K562 (cell line): ENCODE data around the gene CACYBP. TPM values are rescaled to one million over a fixed set of nuclear protein-coding genes. Genes with fewer than 3 reads are reported as not detected.
A peak's percentile ranks its signal among the peaks of the same experiment; 100 is the strongest.

Experiments
- ATAC-seq: fragments of 200-7000 bp; cut with Tn5 transposase; 3 replicates; pipeline ENCODE4 v1.9.1; 2020; ENCODE audit warnings: moderate library complexity
- BruUV-seq: library from RNA; stranded (reverse); fragments of 400-500 nt; replicated peaks from 2 replicates; lab custom pipeline; 2021; lab: Mats Ljungman, UMichigan
- CTCF ChIA-PET: fragments of 300-600 bp; formaldehyde crosslinking; extraction: SDS; loops from one replicate; lab custom pipeline; 2021; ENCODE audit warnings: low intra/inter-chr PET ratio; lab: Yijun Ruan, JAX
- POLR2A ChIA-PET: fragments of 300-600, 350-650 bp; sonication (Branson Sonifier 250); formaldehyde crosslinking; extraction: SDS; loops from one replicate; lab custom pipeline; 2021; ENCODE audit warnings: antibody characterized with exemption, inconsistent platforms; lab: Yijun Ruan, JAX
- DNase-seq, 4 experiments: peaks; one replicate each; pipeline versions ENCODE4 v3.0.0 to v3.0.0-alpha.2; 2011 to 2018; ENCODE audit warnings: low spot score in 3 of 4, mixed read lengths in 3 of 4; ENCODE audit errors: extremely low read depth in 1 of 4
- FAIRE-seq: peaks from 2 replicates; lab custom pipeline; 2011; peaks lifted over from hg19 to GRCh38; lab: Jason Lieb, UNC
- H2AFZ ChIP-seq: 2 replicates; pipeline ENCODE4 v1.6.0; 2011; ENCODE audit warnings: low read depth, low read length, control low read depth, inconsistent platforms
- H3K27ac ChIP-seq: fragments of 200-600 bp; 3 replicates; pipeline ENCODE4 v1.8.0; 2011; ENCODE audit warnings: low read depth, mild to moderate bottlenecking, control low read depth, inconsistent platforms, low read length, moderate library complexity, mixed read lengths; ENCODE audit errors: extremely low read depth
- H3K27me3 ChIP-seq, 2 experiments: fragments of 300-600 bp in 1 of 2; 2 replicates in 1 of 2; 3 replicates in 1 of 2; pipeline versions ENCODE4 v1.6.0 to v1.8.0; 2011; ENCODE audit warnings: inconsistent platforms in 2 of 2, low read length in 2 of 2, mild to moderate bottlenecking in 1 of 2, mixed read lengths in 1 of 2, moderate library complexity in 1 of 2; ENCODE audit not compliant: control insufficient read depth in 2 of 2, insufficient read depth in 2 of 2
- H3K36me3 ChIP-seq: fragments of 300-600 bp; 3 replicates; pipeline ENCODE4 v1.8.0; 2011; ENCODE audit warnings: mild to moderate bottlenecking, low read length, inconsistent platforms; ENCODE audit not compliant: control insufficient read depth, insufficient read depth
- H3K4me1 ChIP-seq, 2 experiments: fragments of 200-600 bp in 1 of 2; replicated peaks in 1 of 2; 2 replicates in 1 of 2; 3 replicates in 1 of 2; pipeline versions ENCODE4 v1.5.1 to v1.8.0; 2011; ENCODE audit warnings: inconsistent platforms in 2 of 2, low read length in 2 of 2, mild to moderate bottlenecking in 1 of 2, mixed read lengths in 1 of 2, moderate library complexity in 1 of 2; ENCODE audit not compliant: control insufficient read depth in 2 of 2, insufficient read depth in 2 of 2
- H3K4me2 ChIP-seq: 2 replicates; pipeline ENCODE4 v1.6.1; 2011; ENCODE audit warnings: low read length, control low read depth, inconsistent platforms, mixed read lengths; ENCODE audit not compliant: insufficient read depth
- H3K4me3 ChIP-seq: fragments of 200-600 bp; sonication (generic), shearing (Covaris generic); 2 replicates; pipeline ENCODE4 v1.5.1; 2016; ENCODE audit warnings: control low read depth, inconsistent platforms
- H3K79me2 ChIP-seq: fragments of 200-600 bp; 3 replicates; pipeline ENCODE4 v1.8.0; 2011; ENCODE audit warnings: low read length, inconsistent platforms; ENCODE audit not compliant: control insufficient read depth, insufficient read depth
- H3K9ac ChIP-seq, 2 experiments: 2 replicates each; pipeline versions ENCODE4 v1.6.0 to v1.6.1; 2011; ENCODE audit warnings: low read depth in 2 of 2, low read length in 2 of 2, control low read depth in 1 of 2, inconsistent platforms in 1 of 2, mild to moderate bottlenecking in 1 of 2, mixed read lengths in 1 of 2; ENCODE audit not compliant: insufficient read depth in 1 of 2
- H3K9me1 ChIP-seq: one replicate; pipeline ENCODE4 v1.6.0; 2011; ENCODE audit warnings: inconsistent platforms, mild to moderate bottlenecking, low read length, moderate library complexity; ENCODE audit not compliant: control insufficient read depth, insufficient read depth
- H3K9me3 ChIP-seq: replicated peaks from 2 replicates; pipeline ENCODE4 v1.5.1; 2011; ENCODE audit warnings: low read depth, low read length, inconsistent platforms; ENCODE audit not compliant: control insufficient read depth, insufficient read depth
- H4K20me1 ChIP-seq: replicated peaks from 2 replicates; pipeline ENCODE4 v1.6.1; 2011; ENCODE audit warnings: low read length, inconsistent platforms, mixed read lengths; ENCODE audit not compliant: control insufficient read depth, insufficient read depth
- ELF2 ChIP-seq: fragments of 250-450 bp; sonication (Bioruptor Pico); IDR thresholded peaks from 2 replicates; pipeline ENCODE4 v1.5.0; 2021; ENCODE audit warnings: mild to moderate bottlenecking
- FIP1L1 ChIP-seq: fragments of 200-400 bp; formaldehyde crosslinking; IDR thresholded peaks from 2 replicates; pipeline ENCODE4 v1.6.1; 2018; ENCODE audit warnings: mild to moderate bottlenecking, low read depth, low read length; ENCODE audit not compliant: poor library complexity, severe bottlenecking
- FOXJ2 ChIP-seq: fragments of 200-800 bp; sonication (Bioruptor generic); IDR thresholded peaks from 2 replicates; pipeline ENCODE4 v1.6.1; 2016; ENCODE audit warnings: missing genetic modification characterization, missing compliant biosample characterization
- MAFK ChIP-seq: IDR thresholded peaks from 2 replicates; pipeline ENCODE4 v1.6.1; 2011; ENCODE audit warnings: low read length, improper control_type of control experiment
- MEF2D ChIP-seq: conservative IDR thresholded peaks from 2 replicates; pipeline ENCODE4 v1.6.1; 2016; ENCODE audit warnings: low read depth, missing genetic modification characterization, missing compliant biosample characterization
- NFIC ChIP-seq: fragments of 450-650 bp; IDR thresholded peaks from 2 replicates; pipeline ENCODE4 v1.6.1; 2017; ENCODE audit warnings: mild to moderate bottlenecking, inconsistent platforms
- NFIX ChIP-seq: fragments of 250-450 bp; sonication (Bioruptor Pico); IDR thresholded peaks from 2 replicates; pipeline ENCODE4 v1.4.0; 2020; ENCODE audit warnings: low read depth, mild to moderate bottlenecking, moderate library complexity
- PCBP1 ChIP-seq: fragments of 200-400 bp; formaldehyde crosslinking; IDR thresholded peaks from 2 replicates; pipeline ENCODE4 v1.6.1; 2018; ENCODE audit warnings: mild to moderate bottlenecking, low read depth, low read length; ENCODE audit not compliant: poor library complexity, severe bottlenecking
- PML ChIP-seq: IDR thresholded peaks from 2 replicates; pipeline ENCODE4 v1.6.1; 2012; ENCODE audit warnings: low read length, inconsistent platforms
- RFX1 ChIP-seq: fragments of 450-650 bp; IDR thresholded peaks from 2 replicates; pipeline ENCODE4 v1.6.1; 2016; ENCODE audit warnings: mild to moderate bottlenecking, moderate library complexity
- ZNF3 ChIP-seq: fragments of 250-450 bp; sonication (Bioruptor Pico); IDR thresholded peaks from 2 replicates; pipeline ENCODE4 v1.5.0; 2021; ENCODE audit warnings: mild to moderate bottlenecking, moderate library complexity
- WGBS: fragments of 100-300 bp; shearing (Covaris generic); methylation state at CpG from one replicate; pipeline ENCODE4 v1.1.6; 2016; ENCODE audit warnings: low coverage, mixed read lengths; ENCODE audit not compliant: insufficient coverage; ENCODE audit errors: missing lambda C conversion rate; 5-methylcytosine and 5-hydroxymethylcytosine counted together
- in situ Hi-C: fragments of 300-500 bp; cut with MboI; formaldehyde crosslinking; loops from 4 replicates; pipeline ENCODE4 v1.15.0; 2018; ENCODE audit warnings: inconsistent platforms, mixed read lengths
- intact Hi-C: fragments of 100-400 bp; cut with micrococcal nuclease; formaldehyde crosslinking; loops from 2 replicates; pipeline ENCODE4 v1.14.2; 2022
- polyA plus RNA-seq, 8 experiments: library from polyadenylated mRNA; depleted of rRNA in 4 of 8; stranded (reverse) in 5 of 8; unstranded in 3 of 8; fragments of >200 nt; fragmentation: Nextera tagmentation in 2 of 8; fragmentation: Illumina TruSeq in 1 of 8; extraction: Ambion mirVana in 2 of 8; extraction: Trizol in 1 of 8; gene quantifications; 2 replicates each; pipeline versions ENCODE4 v1.2.1 to v1.2.3, GENCODE V29; 2011 to 2014; ENCODE audit warnings: inconsistent platforms in 1 of 8, missing spikeins in 1 of 8
- total RNA-seq, 7 experiments: library from RNA; depleted of rRNA in 6 of 7; stranded (reverse); fragments of >200 nt in 6 of 7; fragmentation: Illumina TruSeq in 2 of 7; extraction: Trizol in 2 of 7; gene quantifications; 2 replicates each; pipeline versions ENCODE4 v1.2.1 to v1.2.3, GENCODE V29; 2011 to 2021; ENCODE audit warnings: low replicate concordance in 1 of 7

Gene CACYBP
- total and polyA plus RNA-seq, 9 of the 15 experiments (the other 6 are each of a cell fraction or from before 2014, with no cell fraction given): 147 to 1,576 (median 488) TPM

GRCh38 chr1:174954073-174954460 is 45.7 kb upstream of the CACYBP start:
- H4K20me1 ChIP-seq: no peaks in the 10 kb centered on the region
- no peaks in the 10 kb centered on the region for H3K9me1 ChIP-seq
- H3K4me1 ChIP-seq: peaks cover 0 to 25% of the 10 kb centered on the region in 2 experiments; a peak in 3 of 5 replicates
- H3K4me3 ChIP-seq: no peak overlapping the region
- no peaks in the 10 kb centered on the region for H3K9me3 ChIP-seq
- BruUV-seq: no TSS peak
- no peaks in the 10 kb centered on the region for H3K27me3 ChIP-seq
- peak; percentile 18; the same call in 1 of the 3 replicates for ATAC-seq
- intact Hi-C loops (no loop called here), in situ Hi-C loops (no loop called here)
- peak overlapping the region; percentile 3; the same call in 1 of the 3 replicates for H3K27ac ChIP-seq
- H2AFZ ChIP-seq: no peak overlapping the region
- CTCF ChIA-PET: no interaction called here
- H3K79me2 ChIP-seq: no peaks in the 10 kb centered on the region
- no peak for DNase-seq
- POLR2A ChIA-PET: interaction anchor here (0.7 to 2.7 kb wide), 7 partner anchors 10 to 171 kb away, joined by 3 to 12 read pairs (median 4); no protein-coding TSS in a partner anchor
- H3K9ac ChIP-seq: no peak overlapping the region
- TF ChIP-seq RFX1 (peak; percentile 29; the same call in 1 of the 2 replicates), MAFK (no peak), PCBP1 (no peak)
- FAIRE-seq: no peak
- H3K4me2 ChIP-seq: no peak overlapping the region
- no peaks in the 10 kb centered on the region for H3K36me3 ChIP-seq

- no peaks in the 10 kb centered on the region for H3K9me1 ChIP-seq
- 35% methylated on average over 3 of the region's 3 CpGs for WGBS
- no peak overlapping the region for H3K4me3 ChIP-seq
- no peaks in the 10 kb centered on the region for H4K20me1 ChIP-seq
- CTCF ChIA-PET: no interaction called here
- H3K4me1 ChIP-seq: peaks cover 0 to 25% of the 10 kb centered on the region in 2 experiments; a peak in 3 of 5 replicates
- no peak overlapping the region for H2AFZ ChIP-seq
- intact Hi-C loops (no loop called here), in situ Hi-C loops (no loop called here)
- H3K27ac ChIP-seq: peak overlapping the region; percentile 27; the same call in 1 of the 3 replicates
- TF ChIP-seq FOXJ2 (peak; percentile 50; the same call in 1 of the 2 replicates), NFIC (peak; percentile 91), MEF2D (tag) (peak; percentile 58; the same call in 1 of the 2 replicates), PML (no peak), ZNF3 (CRISPR knock-in tag) (no peak), NFIX (CRISPR knock-in tag) (peak; percentile 69), ELF2 (CRISPR knock-in tag) (0 out of 2 replicates have a peak, but pooled peaks have one; percentile 20), FIP1L1 (no peak)
- POLR2A ChIA-PET: interaction anchor here (0.7 to 2.7 kb wide), 7 partner anchors 9 to 172 kb away, joined by 3 to 12 read pairs (median 4); no protein-coding TSS in a partner anchor
- BruUV-seq: no TSS peak
- ATAC-seq (peak; percentile 46), FAIRE-seq (no peak), DNase-seq (no peak)
- H3K36me3 ChIP-seq: no peaks in the 10 kb centered on the region
- H3K9me3 ChIP-seq: no peaks in the 10 kb centered on the region
- H3K4me2 ChIP-seq: no peak overlapping the region
- no peaks in the 10 kb centered on the region for H3K79me2 ChIP-seq
- H3K9ac ChIP-seq: no peak overlapping the region
- no peaks in the 10 kb centered on the region for H3K27me3 ChIP-seq
Observed at GRCh38 chr1:174954671-174955669, 44.8 kb upstream of the CACYBP start.
